Measurements from ENCODE around the gene LHFPL6. TPM values are rescaled to one million over a fixed set of nuclear protein-coding genes. Genes with fewer than 3 reads are reported as not detected.

Gene LHFPL6
- total and polyA plus RNA-seq, 2 experiments from 2014 or later: 7.8 to 9.5 TPM

DNA sequence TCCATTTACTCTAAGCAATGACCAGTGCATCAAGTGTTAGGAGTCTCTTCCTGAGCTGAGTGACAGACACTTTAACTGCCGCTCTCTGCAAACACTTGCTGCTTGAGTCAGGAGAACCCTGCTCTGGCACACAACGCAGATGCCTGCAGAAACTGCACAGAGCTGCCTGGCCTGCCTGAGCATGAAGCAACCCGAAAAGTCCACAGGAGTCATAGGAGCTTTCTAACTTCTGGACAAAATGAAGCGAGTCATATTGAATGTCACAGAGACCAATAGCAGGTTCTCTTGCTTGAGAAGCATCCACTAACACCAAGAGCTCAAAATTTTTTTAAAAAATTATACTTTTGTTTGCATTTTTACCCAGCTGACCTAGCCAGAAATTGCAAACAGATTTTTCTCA is 232.4 kb downstream of the LHFPL6 start (continued):
- TF ChIP-seq, protein P1, sequence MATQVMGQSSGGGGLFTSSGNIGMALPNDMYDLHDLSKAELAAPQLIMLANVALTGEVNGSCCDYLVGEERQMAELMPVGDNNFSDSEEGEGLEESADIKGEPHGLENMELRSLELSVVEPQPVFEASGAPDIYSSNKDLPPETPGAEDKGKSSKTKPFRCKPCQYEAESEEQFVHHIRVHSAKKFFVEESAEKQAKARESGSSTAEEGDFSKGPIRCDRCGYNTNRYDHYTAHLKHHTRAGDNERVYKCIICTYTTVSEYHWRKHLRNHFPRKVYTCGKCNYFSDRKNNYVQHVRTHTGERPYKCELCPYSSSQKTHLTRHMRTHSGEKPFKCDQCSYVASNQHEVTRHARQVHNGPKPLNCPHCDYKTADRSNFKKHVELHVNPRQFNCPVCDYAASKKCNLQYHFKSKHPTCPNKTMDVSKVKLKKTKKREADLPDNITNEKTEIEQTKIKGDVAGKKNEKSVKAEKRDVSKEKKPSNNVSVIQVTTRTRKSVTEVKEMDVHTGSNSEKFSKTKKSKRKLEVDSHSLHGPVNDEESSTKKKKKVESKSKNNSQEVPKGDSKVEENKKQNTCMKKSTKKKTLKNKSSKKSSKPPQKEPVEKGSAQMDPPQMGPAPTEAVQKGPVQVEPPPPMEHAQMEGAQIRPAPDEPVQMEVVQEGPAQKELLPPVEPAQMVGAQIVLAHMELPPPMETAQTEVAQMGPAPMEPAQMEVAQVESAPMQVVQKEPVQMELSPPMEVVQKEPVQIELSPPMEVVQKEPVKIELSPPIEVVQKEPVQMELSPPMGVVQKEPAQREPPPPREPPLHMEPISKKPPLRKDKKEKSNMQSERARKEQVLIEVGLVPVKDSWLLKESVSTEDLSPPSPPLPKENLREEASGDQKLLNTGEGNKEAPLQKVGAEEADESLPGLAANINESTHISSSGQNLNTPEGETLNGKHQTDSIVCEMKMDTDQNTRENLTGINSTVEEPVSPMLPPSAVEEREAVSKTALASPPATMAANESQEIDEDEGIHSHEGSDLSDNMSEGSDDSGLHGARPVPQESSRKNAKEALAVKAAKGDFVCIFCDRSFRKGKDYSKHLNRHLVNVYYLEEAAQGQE (IDR thresholded peaks at IDR 0.05; ENCODE audit: unreplicated experiment): no peak
- TF ChIP-seq JUNB (IDR thresholded peaks at IDR 0.05; ENCODE audit: unreplicated experiment): no peak
- no peak for TF ChIP-seq POLR2AphosphoS5 (IDR thresholded peaks at IDR 0.05; ENCODE audit: low read depth)

DNA sequence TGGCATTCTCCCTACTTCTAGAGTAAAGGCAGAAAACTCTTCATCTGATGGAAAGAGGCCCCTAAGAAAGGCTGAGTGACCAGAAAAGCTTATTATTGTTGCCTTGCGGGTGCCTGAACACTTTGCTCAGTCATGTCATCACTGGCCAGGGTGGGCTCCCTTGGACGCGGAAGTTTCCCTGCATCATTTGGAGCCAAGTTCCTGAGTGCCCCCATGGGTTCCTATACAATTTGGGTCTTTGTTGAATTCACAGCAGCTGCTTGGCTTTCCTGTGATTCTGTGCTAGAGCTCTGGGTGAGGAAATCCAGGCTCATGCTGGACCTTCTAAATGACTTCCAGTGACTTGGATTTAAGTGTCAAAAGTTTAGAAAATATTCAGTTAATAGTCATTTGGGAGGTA is 232.9 kb downstream of the LHFPL6 start:
- no peaks in the 10 kb centered on the region for H4K20me1 ChIP-seq (replicated peaks; ENCODE audit: insufficient read depth)
- no peaks in the 10 kb centered on the region for H3K27me3 ChIP-seq (ENCODE audit: insufficient read depth)
- DNase-seq (ENCODE audit: low spot score) (no peak), ATAC-seq (no peak)
- no peak overlapping the region for H3K4me2 ChIP-seq
- TF ChIP-seq CTCF (conservative IDR thresholded peaks at IDR 0.05; ENCODE audit: low read depth in 2 of 2) (no peak), POLR2AphosphoS5 (IDR thresholded peaks at IDR 0.05; ENCODE audit: low read depth) (no peak), ZNF114 (CRISPR knock-in tag; IDR thresholded peaks at IDR 0.05) (no peak)
- TF ChIP-seq, protein P2, sequence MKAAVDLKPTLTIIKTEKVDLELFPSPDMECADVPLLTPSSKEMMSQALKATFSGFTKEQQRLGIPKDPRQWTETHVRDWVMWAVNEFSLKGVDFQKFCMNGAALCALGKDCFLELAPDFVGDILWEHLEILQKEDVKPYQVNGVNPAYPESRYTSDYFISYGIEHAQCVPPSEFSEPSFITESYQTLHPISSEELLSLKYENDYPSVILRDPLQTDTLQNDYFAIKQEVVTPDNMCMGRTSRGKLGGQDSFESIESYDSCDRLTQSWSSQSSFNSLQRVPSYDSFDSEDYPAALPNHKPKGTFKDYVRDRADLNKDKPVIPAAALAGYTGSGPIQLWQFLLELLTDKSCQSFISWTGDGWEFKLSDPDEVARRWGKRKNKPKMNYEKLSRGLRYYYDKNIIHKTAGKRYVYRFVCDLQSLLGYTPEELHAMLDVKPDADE (IDR thresholded peaks at IDR 0.05): no peak
- H3K9me3 Mint-ChIP-seq: peaks cover 3% of the 10 kb centered on the region; the same call in 1 of the 3 replicates
- H3K79me2 ChIP-seq (replicated peaks; ENCODE audit: insufficient read depth): no peaks in the 10 kb centered on the region
- H3K27ac Mint-ChIP-seq: no peak overlapping the region
- H3K4me1 Mint-ChIP-seq: peaks cover 10% of the 10 kb centered on the region
- H3K36me3 ChIP-seq (ENCODE audit: insufficient read depth): no peaks in the 10 kb centered on the region
- no peak overlapping the region for H3K4me3 ChIP-seq
- no peak overlapping the region for H3K4me3 Mint-ChIP-seq
- no peaks in the 10 kb centered on the region for H3K36me3 Mint-ChIP-seq (ENCODE audit: low read depth)
- H3K9me2 ChIP-seq (ENCODE audit: insufficient read depth): no peaks in the 10 kb centered on the region
- no peak overlapping the region for H3K27ac ChIP-seq (ENCODE audit: low read depth)
- H3K27me3 Mint-ChIP-seq (ENCODE audit: insufficient read depth, low read depth, poor library complexity): peaks cover 3% of the 10 kb centered on the region
- peaks cover 5% of the 10 kb centered on the region; the same call in 1 of the 2 replicates for H3K4me1 ChIP-seq (ENCODE audit: insufficient read depth)
- H2AFZ ChIP-seq: no peak overlapping the region
- H3F3A ChIP-seq (replicated peaks; ENCODE audit: low read depth): no peaks in the 10 kb centered on the region

All from GM23338 (cell line).